WI38 (cell line): Measurements from ENCODE around the gene UFC1.

Experiments
- H3K4me3 ChIP-seq: 2 replicates; pipeline ENCODE4 v1.5.1; 2011; ENCODE audit warnings: low read depth, mild to moderate bottlenecking, control low read depth, low read length
- TF ChIP-seq, protein P1 (sequence below): IDR thresholded peaks from 2 replicates; pipeline ENCODE4 v1.5.1; 2012; ENCODE audit warnings: low read depth, mild to moderate bottlenecking, control low read depth, low read length

The UFC1 gene

DNA sequence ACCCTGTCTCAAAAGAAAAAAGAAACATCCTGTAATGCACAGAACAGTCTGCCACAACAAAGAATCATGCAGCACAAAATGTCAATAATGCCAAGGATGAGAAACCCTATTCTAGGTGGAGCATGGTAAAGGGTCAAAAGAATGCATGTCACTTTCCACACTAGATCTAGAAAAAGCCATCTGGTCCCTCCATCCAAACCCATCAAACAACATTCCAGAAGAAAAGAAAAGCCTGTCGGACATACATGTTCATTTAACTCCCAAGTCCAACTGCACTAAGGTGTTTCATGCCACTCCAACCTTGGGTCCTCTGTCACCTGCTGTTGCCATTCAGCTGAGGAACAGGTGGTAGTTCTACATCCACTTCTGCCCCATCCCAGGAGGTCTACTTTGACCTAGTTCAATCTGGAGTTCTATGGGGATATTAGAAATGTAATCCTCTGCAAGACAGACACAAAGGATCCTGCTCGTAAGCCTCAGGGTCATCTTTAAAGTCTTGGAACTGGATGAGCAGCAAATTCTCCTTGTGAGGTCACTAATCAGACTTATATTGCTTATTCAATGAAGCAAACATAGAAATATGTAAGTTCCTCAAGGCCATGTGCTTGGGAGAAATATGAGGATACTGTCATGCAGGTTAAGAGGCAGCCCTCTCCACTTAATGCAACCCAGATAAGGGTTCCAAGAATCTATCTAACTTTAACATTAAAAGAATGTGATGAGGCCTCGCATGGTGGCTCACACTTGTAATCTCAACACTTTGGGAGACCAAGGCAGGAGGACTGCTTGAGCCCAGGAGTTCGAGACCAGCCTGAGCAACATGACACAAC, 25.0 kb upstream of the UFC1 start:
- no peak overlapping the region for H3K4me3 ChIP-seq
- TF ChIP-seq, protein P1, sequence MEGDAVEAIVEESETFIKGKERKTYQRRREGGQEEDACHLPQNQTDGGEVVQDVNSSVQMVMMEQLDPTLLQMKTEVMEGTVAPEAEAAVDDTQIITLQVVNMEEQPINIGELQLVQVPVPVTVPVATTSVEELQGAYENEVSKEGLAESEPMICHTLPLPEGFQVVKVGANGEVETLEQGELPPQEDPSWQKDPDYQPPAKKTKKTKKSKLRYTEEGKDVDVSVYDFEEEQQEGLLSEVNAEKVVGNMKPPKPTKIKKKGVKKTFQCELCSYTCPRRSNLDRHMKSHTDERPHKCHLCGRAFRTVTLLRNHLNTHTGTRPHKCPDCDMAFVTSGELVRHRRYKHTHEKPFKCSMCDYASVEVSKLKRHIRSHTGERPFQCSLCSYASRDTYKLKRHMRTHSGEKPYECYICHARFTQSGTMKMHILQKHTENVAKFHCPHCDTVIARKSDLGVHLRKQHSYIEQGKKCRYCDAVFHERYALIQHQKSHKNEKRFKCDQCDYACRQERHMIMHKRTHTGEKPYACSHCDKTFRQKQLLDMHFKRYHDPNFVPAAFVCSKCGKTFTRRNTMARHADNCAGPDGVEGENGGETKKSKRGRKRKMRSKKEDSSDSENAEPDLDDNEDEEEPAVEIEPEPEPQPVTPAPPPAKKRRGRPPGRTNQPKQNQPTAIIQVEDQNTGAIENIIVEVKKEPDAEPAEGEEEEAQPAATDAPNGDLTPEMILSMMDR = no peak

GRCh38 chr1:161130266-161130665, 23.5 kb upstream of the UFC1 start:
- no peak overlapping the region for H3K4me3 ChIP-seq
- TF ChIP-seq, protein P1 = no peak

DNA sequence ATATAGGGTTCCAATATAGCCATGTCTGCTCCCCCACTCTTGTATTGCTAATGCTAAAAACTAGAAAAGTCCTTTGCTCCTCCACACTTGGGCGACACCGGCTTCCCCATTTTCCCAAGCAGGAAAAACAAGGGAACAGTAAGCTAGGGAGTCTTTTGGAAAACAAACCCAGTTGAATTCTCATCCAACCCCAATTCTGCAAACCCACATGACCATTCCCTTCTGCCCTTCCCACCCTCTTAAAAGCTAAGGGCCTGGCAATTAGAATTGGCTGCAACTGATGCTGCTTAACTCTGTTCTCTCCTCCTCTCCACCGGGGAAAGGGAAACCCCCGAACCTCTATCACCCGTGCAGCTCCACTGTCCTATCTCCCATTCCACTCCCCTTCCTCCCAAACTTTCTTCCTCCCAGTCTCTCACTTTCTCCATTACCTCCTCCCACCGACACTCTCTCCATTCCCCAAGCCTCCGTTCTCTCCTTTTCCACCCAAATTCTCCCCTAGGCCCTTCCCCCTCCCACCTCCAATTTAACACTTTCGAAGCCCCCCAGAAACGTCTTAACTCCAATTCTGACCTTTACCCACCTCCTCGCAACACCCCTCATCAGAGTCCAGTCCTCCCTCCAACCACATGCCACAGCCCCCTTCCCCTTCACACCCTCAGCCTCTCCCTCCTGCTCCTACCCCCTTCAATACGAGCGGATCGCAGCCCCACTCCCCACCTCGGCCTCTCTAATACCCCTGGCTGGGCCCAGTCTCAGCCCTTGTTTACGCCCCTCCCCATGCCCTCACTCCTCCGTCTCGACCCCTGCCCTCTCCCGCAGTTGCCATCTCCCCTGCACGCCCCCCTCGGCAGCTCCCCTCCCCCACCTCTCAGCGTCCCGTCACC, 22.0 kb upstream of the UFC1 start:
- TF ChIP-seq, protein P1 = no peak
- peak overlapping the region; percentile 69 for H3K4me3 ChIP-seq

- TF ChIP-seq, protein P1 = no peak
- peak within 1 kb of the TSS; percentile 69 for H3K4me3 ChIP-seq
These were observed 21.2 kb upstream of the UFC1 start, which contains the start of gene DEDD for GRCh38 chr1:161132410-161133219. DEDD (minus strand) TSS chr1:161132667; CDS start chr1:161124462, 8,205 bp downstream.

DNA sequence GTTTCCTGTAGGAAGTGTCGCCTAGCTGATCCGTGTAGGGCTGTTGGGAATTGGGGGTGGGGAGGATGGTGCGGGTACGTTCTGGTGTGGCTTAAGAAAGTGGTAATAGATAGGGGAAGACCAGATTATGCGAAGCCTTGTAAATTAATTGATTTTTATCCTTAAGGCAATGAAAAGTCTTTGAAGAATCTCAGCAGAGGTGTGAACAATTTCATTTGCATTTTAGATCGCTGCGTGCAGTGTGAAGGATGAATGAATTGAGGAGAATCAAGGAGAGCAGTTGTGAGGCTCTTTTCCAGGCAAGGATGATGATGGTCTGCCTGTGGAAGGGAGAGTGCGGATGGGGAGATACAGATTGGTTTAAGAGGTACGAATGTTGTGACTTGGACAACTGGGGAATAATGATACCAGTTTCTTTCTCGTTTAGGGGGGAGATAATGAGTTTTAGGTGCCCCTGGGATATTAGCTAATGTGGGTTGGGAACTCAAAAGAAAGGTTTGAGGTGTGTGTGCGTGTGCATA, 20.5 kb upstream of the UFC1 start:
- peak overlapping the region; percentile 69 for H3K4me3 ChIP-seq
- TF ChIP-seq, protein P1 = no peak

DNA sequence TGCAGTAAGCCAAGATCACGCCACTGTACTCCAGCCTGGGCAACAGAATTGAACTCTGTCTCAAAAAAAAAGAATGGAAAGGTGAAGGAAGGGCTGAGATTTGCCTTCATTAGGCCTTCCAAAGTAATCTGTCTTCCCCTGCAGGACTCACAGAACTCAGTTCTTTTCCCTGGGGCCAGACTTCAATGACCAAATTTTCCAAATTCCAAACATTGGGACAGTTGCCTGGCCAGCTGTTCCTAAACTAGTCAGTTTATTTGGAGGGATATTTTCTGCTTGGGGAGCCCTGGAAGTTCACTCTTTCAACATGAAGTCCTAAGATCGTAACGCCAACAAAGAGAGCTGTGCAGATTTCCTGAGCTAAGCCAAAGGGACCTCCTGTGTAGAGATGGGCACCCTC, 15.9 kb upstream of the UFC1 start:
- H3K4me3 ChIP-seq = no peak overlapping the region
- TF ChIP-seq, protein P1 = no peak
